Raji (cell line): ENCODE measurements around the gene CCNYL1.

ENCODE experiments used
- POLR2A ChIP-seq: IDR thresholded peaks from 2 replicates; pipeline ENCODE4 v1.6.1; 2011; ENCODE audit warnings: low read depth, low read length, control low read depth; ENCODE audit not compliant: insufficient read depth

CCNYL1 gene

GRCh38 chr2:207750345-207750744 is 38.9 kb downstream of the CCNYL1 start:
- no peak for TF ChIP-seq POLR2A

GRCh38 chr2:207750876-207751275 is 39.4 kb downstream of the CCNYL1 start:
- TF ChIP-seq POLR2A = no peak

GRCh38 chr2:207754498-207755383 is 43.3 kb downstream of the CCNYL1 start:
- TF ChIP-seq POLR2A = no peak

GRCh38 chr2:207758025-207758424 is 46.6 kb downstream of the CCNYL1 start:
- no peak for TF ChIP-seq POLR2A

- no peak for TF ChIP-seq POLR2A
Observed at GRCh38 chr2:207759890-207760289, 48.5 kb downstream of the CCNYL1 start.

- no peak for TF ChIP-seq POLR2A
Observed at GRCh38 chr2:207760453-207760852, 49.0 kb downstream of the CCNYL1 start.

GRCh38 chr2:207762146-207762545 is 50.7 kb downstream of the CCNYL1 start:
- TF ChIP-seq POLR2A = no peak

- TF ChIP-seq POLR2A = no peak
Observed at GRCh38 chr2:207763303-207763917, 52.0 kb downstream of the CCNYL1 start.

GRCh38 chr2:207764096-207764630 is 52.7 kb downstream of the CCNYL1 start:
- TF ChIP-seq POLR2A = no peak

GRCh38 chr2:207765547-207765946 is 54.1 kb downstream of the CCNYL1 start:
- no peak for TF ChIP-seq POLR2A

GRCh38 chr2:207766041-207766551 is 54.7 kb downstream of the CCNYL1 start:
- no peak for TF ChIP-seq POLR2A

- no peak for TF ChIP-seq POLR2A
Observed at GRCh38 chr2:207766697-207767460, 55.4 kb downstream of the CCNYL1 start.

- TF ChIP-seq POLR2A = no peak
Observed at GRCh38 chr2:207767461-207768167, 56.2 kb downstream of the CCNYL1 start.

- no peak for TF ChIP-seq POLR2A
Observed at GRCh38 chr2:207768168-207768865, 56.9 kb downstream of the CCNYL1 start.
